Uterus (tissue), 4 donors: Measurements from ENCODE around the gene UBE2D2. TPM values are rescaled to one million over a fixed set of nuclear protein-coding genes. Genes with fewer than 3 reads are reported as not detected.

Experiments used
- DNase-seq, 2 donors: peaks; one replicate each; pipeline ENCODE4 v3.0.0-alpha.2; 2019 to 2020
- H3K27ac ChIP-seq, 2 donors: fragments of 200-600 bp; sonication (generic); 1 replicate in 1 of 2; 2 replicates in 1 of 2; pipeline ENCODE4 v1.5.1; 2016 to 2018
- H3K27me3 ChIP-seq, 2 donors: fragments of 200-600 bp; sonication (generic); one replicate each; pipeline ENCODE4 v1.5.1; 2018 to 2019; ENCODE audit warnings: control low read depth in 1 of 2
- H3K36me3 ChIP-seq, 2 donors: fragments of 200-600 bp; sonication (generic); one replicate each; pipeline ENCODE4 v1.5.1; 2019; ENCODE audit warnings: control low read depth in 1 of 2
- H3K4me1 ChIP-seq, 2 donors: fragments of 200-600 bp; sonication (generic); one replicate each; pipeline ENCODE4 v1.5.1; 2018 to 2019; ENCODE audit warnings: control low read depth in 1 of 2
- H3K4me3 ChIP-seq, 2 donors: fragments of 200-600 bp; sonication (generic); 1 replicate in 1 of 2; 2 replicates in 1 of 2; pipeline ENCODE4 v1.5.1; 2018 to 2019; ENCODE audit warnings: mild to moderate bottlenecking in 1 of 2
- H3K9me3 ChIP-seq, 2 donors: fragments of 200-600 bp; sonication (generic); one replicate each; pipeline ENCODE4 v1.5.1; 2019; ENCODE audit warnings: control low read depth in 1 of 2
- POLR2A ChIP-seq, 2 donors: fragments of 450-650 bp; IDR thresholded peaks; one replicate each; pipeline ENCODE4 v1.6.1; 2016; ENCODE audit warnings: antibody characterized with exemption in 2 of 2, mild to moderate bottlenecking in 1 of 2, moderate library complexity in 1 of 2
- intact Hi-C: fragments of 100-400 bp; cut with DNase I; formaldehyde crosslinking; loops from one replicate; pipeline ENCODE4 v1.15.1; 2023; ENCODE audit warnings: low total_unique reads
- total RNA-seq, 4 donors: library from RNA; depleted of rRNA in 3 of 4; stranded (reverse); fragments of >200 nt in 3 of 4; gene quantifications; one replicate each; pipeline versions ENCODE4 v1.1.0 to v1.2.4, GENCODE V29; 2014 to 2023
- TF ChIP-seq, protein P1 (sequence below), 4 experiments: fragments of 200-600 bp in 2 of 4; fragments of 450-650 bp in 2 of 4; sonication (generic) in 2 of 4; IDR thresholded peaks; one replicate each; pipeline ENCODE4 v1.5.1; 2016 to 2019; ENCODE audit warnings: antibody characterized with exemption in 4 of 4, mild to moderate bottlenecking in 2 of 4, moderate library complexity in 1 of 4
- donor health status: DM: yes; HTN: yes; CAD: no.

UBE2D2 gene
- total RNA-seq, 4 donors from 2014 or later, result 34.1 to 153 (median 76.3) TPM

DNA sequence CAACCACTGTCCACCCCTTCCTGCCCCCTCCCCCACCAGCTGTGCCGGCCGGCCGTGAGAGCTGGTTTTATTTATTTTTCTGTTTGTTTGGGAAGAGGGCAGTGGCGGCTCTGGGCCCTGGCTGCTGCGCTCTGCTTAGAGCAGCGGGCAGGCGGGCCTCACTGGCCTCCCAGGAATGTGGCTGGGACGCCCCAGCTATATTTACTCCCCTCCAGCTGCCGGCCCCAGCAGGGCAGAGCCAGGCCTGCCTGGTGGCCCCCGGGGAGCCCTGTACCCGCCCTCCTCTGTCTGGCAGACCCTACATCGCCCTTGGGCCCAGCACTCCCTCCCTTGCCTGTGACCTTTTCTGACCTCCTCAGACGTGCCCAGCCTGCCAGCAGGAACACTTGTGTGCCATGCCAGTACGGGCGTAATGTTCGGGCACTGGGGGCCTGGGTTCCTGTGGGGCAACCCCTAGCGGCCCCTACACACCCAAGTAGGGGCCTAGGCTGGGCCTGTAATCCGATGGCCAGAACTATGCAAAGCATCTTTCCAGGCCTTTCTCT lies 94.7 kb downstream of the UBE2D2 start:
- Histone ChIP-seq H3K4me1 (peaks cover 4 to 53% of the 10 kb centered on the region in 2 donors), H3K36me3 (no peaks in the 10 kb centered on the region), H3K9me3 (no peaks in the 10 kb centered on the region), H3K4me3 (no peak overlapping the region), H3K27me3 (no peaks in the 10 kb centered on the region), H3K27ac (peak overlapping the region; percentile 64 to 88)
- TF ChIP-seq, protein P1, sequence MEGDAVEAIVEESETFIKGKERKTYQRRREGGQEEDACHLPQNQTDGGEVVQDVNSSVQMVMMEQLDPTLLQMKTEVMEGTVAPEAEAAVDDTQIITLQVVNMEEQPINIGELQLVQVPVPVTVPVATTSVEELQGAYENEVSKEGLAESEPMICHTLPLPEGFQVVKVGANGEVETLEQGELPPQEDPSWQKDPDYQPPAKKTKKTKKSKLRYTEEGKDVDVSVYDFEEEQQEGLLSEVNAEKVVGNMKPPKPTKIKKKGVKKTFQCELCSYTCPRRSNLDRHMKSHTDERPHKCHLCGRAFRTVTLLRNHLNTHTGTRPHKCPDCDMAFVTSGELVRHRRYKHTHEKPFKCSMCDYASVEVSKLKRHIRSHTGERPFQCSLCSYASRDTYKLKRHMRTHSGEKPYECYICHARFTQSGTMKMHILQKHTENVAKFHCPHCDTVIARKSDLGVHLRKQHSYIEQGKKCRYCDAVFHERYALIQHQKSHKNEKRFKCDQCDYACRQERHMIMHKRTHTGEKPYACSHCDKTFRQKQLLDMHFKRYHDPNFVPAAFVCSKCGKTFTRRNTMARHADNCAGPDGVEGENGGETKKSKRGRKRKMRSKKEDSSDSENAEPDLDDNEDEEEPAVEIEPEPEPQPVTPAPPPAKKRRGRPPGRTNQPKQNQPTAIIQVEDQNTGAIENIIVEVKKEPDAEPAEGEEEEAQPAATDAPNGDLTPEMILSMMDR (IDR thresholded peaks at IDR 0.05), result no peak
- no peak for TF ChIP-seq POLR2A (IDR thresholded peaks at IDR 0.05)
- no peak for DNase-seq
- intact Hi-C loops, result no loop called here

DNA sequence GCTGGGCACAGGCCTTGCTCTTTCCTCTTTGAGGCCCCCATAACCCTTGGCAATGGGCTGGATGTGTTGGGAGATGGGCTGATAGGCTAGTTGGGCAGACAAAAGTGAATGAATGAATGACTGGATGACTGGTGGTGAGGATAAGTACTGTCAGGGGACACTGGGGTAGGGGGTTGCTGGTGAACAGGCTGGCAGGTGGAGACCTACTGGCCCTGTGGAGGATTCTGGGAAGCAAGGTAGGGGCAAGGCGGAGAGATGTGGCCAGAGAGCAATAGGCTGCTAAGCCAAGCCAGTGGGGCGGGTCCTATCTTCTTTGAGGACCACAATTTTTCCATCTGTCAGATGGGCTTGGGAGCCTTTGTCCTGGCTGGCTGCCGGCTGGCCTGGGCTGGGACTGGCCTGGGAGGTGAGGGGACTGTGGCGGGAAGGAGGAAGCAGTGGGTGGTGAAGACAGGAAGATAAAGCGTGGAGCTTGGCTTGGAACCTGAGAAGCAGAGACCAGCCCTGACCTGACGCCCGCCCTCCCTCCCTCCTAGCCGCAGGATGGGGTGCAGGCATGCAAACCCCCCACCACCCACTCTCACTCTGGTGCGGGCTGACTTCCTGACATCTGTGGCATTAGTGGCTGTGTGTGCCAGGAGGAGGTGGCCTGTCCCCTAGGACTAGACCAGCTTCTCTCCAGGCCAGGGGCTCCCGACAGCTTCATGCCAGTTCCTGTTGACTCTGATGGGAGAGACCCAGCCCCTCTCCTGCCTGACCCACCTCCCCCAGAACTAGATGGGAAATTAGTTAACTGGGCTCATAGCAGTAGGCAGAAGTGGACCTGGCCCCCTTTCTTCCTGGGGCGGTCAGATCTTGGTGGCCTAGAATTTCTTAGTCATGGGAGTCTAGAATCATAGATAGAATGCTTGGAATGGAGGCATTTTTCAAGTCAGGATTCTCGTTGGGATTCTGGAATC lies 96.5 kb downstream of the UBE2D2 start:
- Histone ChIP-seq H3K9me3 (no peaks in the 10 kb centered on the region), H3K4me3 (no peak overlapping the region), H3K4me1 (peaks cover 4 to 46% of the 10 kb centered on the region in 2 donors), H3K27ac (peak overlapping the region; percentile 79 to 88), H3K27me3 (no peaks in the 10 kb centered on the region), H3K36me3 (no peaks in the 10 kb centered on the region)
- intact Hi-C loops, result no loop called here
- DNase-seq, result no peak
- TF ChIP-seq POLR2A (IDR thresholded peaks at IDR 0.05), result no peak
- TF ChIP-seq, protein P1 (IDR thresholded peaks at IDR 0.05), result no peak

DNA sequence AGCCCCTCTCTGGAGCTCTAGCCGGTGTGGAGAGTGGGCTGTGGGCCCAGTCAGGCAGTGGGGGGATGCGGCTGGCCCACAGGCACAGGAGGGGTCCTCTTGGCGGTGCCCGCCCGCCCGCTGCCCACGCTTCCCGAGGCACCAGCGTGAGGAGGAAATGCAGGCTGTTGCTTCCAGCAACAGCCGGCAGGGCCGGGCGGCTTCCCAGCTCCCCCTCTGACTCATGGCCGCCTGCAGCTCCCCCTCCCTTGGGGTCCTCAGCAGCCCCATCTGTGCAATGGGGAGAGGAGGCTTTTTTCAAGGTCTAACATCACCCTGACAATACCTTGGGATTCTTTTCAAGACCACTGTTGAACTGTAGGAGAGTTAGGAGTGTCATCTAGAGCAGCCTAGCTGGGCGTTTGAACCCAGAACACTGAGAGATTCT lies 97.4 kb downstream of the UBE2D2 start:
- Histone ChIP-seq H3K4me3 (no peak overlapping the region), H3K27me3 (no peaks in the 10 kb centered on the region), H3K36me3 (no peaks in the 10 kb centered on the region), H3K4me1 (peaks cover 4 to 41% of the 10 kb centered on the region in 2 donors), H3K27ac (peak overlapping the region; percentile 79 to 88), H3K9me3 (no peaks in the 10 kb centered on the region)
- DNase-seq, result no peak
- intact Hi-C loops, result no loop called here
- TF ChIP-seq, protein P1 (IDR thresholded peaks at IDR 0.05), result no peak
- TF ChIP-seq POLR2A (IDR thresholded peaks at IDR 0.05), result no peak

DNA sequence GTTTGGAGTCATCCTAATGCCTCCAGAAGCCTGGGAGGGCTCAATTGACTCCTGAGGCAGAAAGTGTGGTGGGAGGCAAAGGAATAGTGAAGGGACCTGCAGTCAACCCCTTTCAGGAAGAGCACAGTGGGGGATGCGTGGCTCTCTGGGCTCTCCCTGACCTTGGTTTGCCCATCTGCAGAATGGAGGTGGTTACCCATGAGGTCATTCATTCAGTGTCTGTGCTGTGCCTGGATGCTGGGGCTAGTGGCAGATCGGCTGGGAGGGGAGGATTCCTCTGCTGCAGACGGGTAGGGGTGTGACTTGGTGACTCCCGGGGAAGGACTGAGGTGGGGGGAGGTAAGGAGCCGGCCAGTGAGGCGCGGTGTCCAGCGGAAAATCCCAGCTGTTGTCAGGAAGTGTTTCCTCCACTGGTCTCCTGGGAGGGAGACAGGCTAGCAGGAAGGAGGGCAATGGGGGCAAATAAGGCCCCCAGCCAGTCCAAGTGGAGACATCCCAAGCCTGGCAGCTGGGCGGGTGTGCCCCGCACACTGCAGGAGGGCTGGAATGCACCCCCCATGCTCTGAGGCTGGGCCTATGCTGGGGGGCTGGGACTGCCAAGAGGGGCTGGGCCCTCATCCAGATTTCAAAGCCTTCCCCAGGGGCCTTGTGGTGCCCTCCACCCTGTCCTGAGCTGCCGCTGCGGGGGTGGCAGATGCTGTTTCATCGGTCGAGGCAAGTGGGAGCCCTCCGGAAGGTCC lies 98.0 kb downstream of the UBE2D2 start:
- H3K9me3 ChIP-seq, result no peaks in the 10 kb centered on the region
- peak overlapping the region; percentile 79 to 88 for H3K27ac ChIP-seq
- no peaks in the 10 kb centered on the region for H3K36me3 ChIP-seq
- peak overlapping the region in 1 of 2 donors; percentile 17 for H3K4me3 ChIP-seq
- DNase-seq, result peak in 1 of 2 donors; percentile 63
- H3K4me1 ChIP-seq, result peaks cover 4 to 40% of the 10 kb centered on the region in 2 donors
- no peaks in the 10 kb centered on the region for H3K27me3 ChIP-seq
- no peak for TF ChIP-seq POLR2A (IDR thresholded peaks at IDR 0.05)
- TF ChIP-seq, protein P1 (IDR thresholded peaks at IDR 0.05), result no peak
- intact Hi-C loops, result no loop called here
